Endometrial microvascular endothelial cells (primary cell): ENCODE measurements around the gene LIPM. TPM values are rescaled to one million over a fixed set of nuclear protein-coding genes. Genes with fewer than 3 reads are reported as not detected.

ENCODE experiments used
- in situ Hi-C: cut with HindIII; loops from 2 replicates; pipeline ENCODE4 v1.10.0; 2017; ENCODE audit warnings: low sequenced_read_pairs, low pct_unique_long_range_greater_than_20kb; ENCODE audit errors: inconsistent ontology term
- total RNA-seq: library from RNA; depleted of rRNA; stranded (reverse); fragments of >200 nt; gene quantifications from one replicate; pipeline ENCODE4 v1.2.3, GENCODE V29; 2015; ENCODE audit errors: inconsistent ontology term

LIPM gene
- not detected for total RNA-seq

DNA sequence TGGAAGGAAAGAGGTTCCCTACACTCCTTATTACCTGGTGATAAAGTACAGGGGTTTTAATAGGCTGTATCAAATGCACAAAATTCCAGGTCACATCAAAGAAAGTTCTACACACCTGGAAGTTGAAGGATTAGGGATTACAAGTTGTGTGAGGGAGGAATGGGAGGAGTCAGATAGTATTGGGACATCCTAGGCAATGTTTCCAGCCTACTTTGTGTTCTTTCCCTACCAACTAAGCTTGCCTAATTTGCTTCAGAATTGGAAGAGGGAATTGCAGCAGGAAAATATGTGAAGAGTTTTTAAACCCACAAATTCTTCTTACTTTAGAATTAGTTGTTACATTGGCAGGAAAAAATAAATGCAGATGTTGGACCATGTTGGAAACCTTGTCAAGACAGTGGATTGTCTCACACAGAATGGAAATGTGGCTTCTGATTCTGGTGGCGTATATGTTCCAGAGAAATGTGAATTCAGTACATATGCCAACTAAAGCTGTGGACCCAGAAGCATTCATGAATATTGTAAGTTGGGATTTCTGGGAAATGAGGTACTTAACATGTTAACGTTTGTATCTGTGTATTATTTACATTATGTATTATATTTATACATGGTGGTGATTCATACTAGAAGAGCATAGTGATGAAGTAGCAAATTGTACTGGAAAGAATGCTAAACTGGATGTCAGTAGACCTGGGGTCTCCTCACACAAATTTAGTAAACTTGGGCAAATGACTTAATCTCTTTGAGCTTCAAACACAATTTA lies at the start of gene LIPM:
Gene LIPM, plus strand, starts transcription at position 208 of the 763 bp plus-strand sequence. Its CDS starts 167 bp downstream, at position 375.
- in situ Hi-C loops, result no loop called here

- in situ Hi-C loops, result no loop called here
These were observed 48.2 kb upstream of the LIPM start for GRCh38 chr10:88754287-88754686.

DNA sequence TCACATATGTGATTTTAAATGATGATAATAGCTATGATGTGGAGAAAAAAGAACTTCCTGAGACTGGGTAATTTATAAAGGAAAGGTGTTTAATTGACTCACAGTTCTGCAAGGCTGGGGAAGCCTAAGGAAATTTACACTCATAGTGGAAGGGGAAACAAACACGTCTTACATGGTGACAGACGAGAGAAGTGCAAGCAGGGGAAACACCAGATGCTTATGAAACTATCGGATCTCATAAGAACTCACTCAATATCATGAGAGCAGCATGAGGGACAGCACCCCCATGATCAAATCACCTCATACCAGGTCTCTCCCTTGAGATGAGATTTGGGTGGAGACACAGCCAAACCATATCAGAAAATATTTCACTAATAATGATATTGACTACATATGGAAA lies 46.8 kb upstream of the LIPM start:
- in situ Hi-C loops, result no loop called here

- in situ Hi-C loops, result no loop called here
These were observed 45.9 kb upstream of the LIPM start for GRCh38 chr10:88756660-88757059.

GRCh38 chr10:88759366-88760101 lies 43.0 kb upstream of the LIPM start, which contains the start of gene LIPN:
Gene LIPN (plus strand): TSS chr10:88760020. CDS start chr10:88761406, 1,386 bp downstream.
- in situ Hi-C loops, result no loop called here

- in situ Hi-C loops, result no loop called here
These were observed 39.6 kb upstream of the LIPM start for GRCh38 chr10:88762906-88763305.

DNA sequence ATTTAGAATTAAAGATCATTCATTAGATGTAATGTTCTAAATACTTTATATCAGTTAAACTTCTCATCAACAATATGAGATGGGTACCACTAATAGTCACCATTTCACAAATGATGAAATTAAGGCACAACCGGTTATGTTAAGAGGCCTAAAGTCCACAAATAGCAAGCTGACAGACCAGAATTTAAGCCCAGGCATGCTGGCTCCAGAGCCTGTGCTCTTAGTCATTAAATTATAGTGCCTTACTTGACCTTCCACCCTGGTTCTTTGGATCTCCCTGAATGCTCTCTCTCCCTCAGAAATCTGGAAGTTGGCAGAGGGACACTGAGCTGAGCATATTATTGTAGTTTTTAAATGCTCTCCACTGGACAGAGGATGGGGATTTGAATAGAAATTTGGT lies 39.1 kb upstream of the LIPM start:
- in situ Hi-C loops, result no loop called here

DNA sequence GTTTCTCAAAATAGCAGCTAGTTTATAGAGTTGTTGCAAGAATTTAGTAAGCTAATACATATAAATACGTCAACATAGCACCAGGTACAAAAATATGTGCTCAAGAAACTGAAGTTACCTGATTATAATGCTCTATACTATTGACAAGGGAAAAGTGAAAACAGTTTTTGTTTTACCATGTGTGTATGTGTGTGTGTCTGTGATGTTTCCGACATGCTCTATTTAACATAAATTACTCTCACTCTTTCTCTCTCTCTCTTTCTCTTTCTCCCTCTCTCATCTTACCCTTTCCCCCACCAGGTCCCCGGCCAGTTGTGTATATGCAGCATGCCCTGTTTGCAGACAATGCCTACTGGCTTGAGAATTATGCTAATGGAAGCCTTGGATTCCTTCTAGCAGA lies 38.4 kb upstream of the LIPM start:
- in situ Hi-C loops, result no loop called here

DNA sequence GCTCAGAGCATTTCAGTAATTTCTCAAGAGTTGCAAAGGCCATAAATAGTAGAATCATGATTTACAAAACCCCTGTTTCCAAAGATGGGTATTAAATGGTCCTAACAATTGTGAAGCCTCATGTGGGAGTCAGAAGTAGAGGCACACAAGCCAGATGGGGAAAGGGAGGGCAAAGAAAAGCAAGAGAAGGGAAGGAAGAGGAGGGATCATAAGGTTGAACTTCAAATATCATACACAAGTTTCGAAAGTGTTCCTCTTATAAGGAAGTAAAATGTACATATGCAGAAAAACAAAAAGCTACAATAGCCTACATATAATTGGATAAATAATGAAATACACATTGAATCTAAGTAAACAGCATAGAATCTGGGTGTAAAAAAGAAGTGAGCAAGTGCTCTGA lies 36.7 kb upstream of the LIPM start:
- in situ Hi-C loops, result no loop called here

- in situ Hi-C loops, result no loop called here
These were observed 33.1 kb upstream of the LIPM start for GRCh38 chr10:88769384-88769783.

- in situ Hi-C loops, result no loop called here
These were observed 21.3 kb upstream of the LIPM start for GRCh38 chr10:88781206-88781605.

DNA sequence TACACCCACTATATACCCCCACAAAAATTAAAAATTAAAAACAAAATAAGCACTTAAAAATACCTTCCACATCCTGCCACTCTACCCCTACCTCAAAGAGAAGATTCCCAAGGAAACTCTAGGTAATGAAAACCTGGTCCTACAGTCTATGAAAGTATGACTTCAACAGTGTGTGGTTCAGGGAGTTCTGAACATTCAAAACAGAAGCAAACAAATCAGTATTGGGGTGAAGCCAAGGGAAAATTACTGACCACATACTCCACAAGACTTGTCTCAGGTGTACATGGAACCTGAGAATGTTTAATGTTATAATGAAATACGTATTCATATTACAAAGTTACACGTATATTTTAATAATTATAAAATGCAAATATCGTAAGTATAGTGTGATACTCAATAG lies 20.3 kb upstream of the LIPM start:
- in situ Hi-C loops, result no loop called here

GRCh38 chr10:88783724-88784123 lies 18.8 kb upstream of the LIPM start:
- in situ Hi-C loops, result no loop called here

GRCh38 chr10:88786032-88786770 lies 16.3 kb upstream of the LIPM start:
- in situ Hi-C loops, result no loop called here

GRCh38 chr10:88787463-88787862 lies 15.1 kb upstream of the LIPM start:
- in situ Hi-C loops, result no loop called here

- in situ Hi-C loops, result no loop called here
These were observed 13.6 kb upstream of the LIPM start for GRCh38 chr10:88788924-88789323.

- in situ Hi-C loops, result no loop called here
These were observed 10.6 kb upstream of the LIPM start for GRCh38 chr10:88791924-88792323.

GRCh38 chr10:88792661-88793060 lies 9.9 kb upstream of the LIPM start:
- in situ Hi-C loops, result no loop called here

DNA sequence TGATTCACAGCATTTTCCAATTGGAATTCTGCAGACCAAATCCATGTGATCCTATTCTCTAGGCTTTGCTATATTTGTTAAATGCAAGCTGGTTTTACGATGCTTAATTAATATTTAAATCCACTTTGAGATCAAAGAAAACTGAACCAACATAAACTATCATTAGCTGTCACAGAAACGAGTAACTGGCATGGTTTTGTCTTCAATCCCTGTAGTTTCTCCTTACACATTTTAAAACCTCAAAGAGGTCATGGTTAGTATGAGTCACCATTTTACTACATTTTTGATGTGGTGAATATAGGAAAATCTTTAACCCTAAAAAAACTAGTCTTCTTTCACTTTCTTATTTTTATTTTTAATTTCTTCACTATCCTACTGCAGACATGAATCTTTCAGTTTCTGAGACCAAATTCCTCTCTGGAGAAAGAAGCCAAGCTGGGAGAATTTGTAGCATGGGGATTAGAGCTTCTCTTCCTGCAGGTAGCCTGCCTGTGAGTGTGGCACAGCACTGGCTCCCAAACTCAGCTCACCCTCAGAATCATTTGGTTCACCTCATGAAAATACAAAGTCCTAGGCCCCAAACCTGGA lies 8.7 kb upstream of the LIPM start:
- in situ Hi-C loops, result no loop called here
